DMS153 (cell line): ENCODE data around the gene SYT11.
A peak's percentile ranks its signal among the peaks of the same experiment; 100 is the strongest.
"Not testable (repeated sequence)": the region's sequence is repeated elsewhere in the genome, so short reads cannot be mapped to it uniquely, and the experiment has no call there.

Source experiments
- DNase-seq: peaks from one replicate; lab custom pipeline; 2025; lab: John Stamatoyannopoulos, UW

SYT11 gene, protein sequence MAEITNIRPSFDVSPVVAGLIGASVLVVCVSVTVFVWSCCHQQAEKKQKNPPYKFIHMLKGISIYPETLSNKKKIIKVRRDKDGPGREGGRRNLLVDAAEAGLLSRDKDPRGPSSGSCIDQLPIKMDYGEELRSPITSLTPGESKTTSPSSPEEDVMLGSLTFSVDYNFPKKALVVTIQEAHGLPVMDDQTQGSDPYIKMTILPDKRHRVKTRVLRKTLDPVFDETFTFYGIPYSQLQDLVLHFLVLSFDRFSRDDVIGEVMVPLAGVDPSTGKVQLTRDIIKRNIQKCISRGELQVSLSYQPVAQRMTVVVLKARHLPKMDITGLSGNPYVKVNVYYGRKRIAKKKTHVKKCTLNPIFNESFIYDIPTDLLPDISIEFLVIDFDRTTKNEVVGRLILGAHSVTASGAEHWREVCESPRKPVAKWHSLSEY

GRCh38 chr1:155859234-155859829, at the start of gene SYT11:
SYT11 (plus strand) TSS chr1:155859567; CDS start chr1:155859762, 195 bp downstream.
- DNase-seq, result peak; percentile 99

GRCh38 chr1:155812878-155813277, 46.5 kb upstream of the SYT11 start:
- DNase-seq, result no peak

DNA sequence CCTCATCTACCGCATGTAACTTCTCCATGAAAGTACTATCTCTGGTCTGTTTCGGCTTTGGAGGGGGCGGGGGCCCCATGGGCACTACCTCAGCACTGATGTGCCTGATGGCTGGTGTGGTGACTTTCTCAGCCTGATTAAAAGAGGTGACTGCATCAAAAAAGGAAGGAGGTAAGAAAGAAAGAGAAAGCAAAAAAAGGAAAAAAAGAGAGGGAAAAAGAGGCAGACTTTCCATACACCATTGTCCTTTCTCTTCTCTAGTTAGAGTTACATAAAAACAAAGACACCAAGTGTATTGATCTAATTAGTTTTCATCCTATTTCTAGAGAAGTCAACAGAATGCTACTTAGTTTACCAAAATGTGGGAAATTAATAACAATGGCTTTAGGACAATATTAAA, 45.7 kb upstream of the SYT11 start:
- DNase-seq, result no peak

- no peak for DNase-seq
Observed at GRCh38 chr1:155816351-155816750, 43.0 kb upstream of the SYT11 start.

DNA sequence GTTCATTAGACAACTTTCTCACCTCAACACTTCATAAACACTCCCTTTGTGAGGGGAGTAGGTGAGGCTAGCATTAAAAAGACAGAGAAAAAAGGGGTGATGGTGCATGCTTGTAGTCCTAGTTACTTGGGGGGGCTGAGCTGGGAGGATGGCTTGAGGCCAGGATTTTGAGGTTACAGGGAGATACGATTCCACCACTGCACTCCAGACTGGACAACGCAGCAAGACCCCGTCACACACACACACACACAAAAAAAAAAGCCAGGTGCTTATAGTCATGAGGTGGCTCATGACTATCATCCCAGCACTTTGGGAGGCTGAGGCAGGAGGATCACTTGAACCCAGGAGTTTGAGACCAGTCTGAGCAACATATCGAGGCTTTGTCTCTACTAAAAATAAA, 31.9 kb upstream of the SYT11 start:
- no peak for DNase-seq

GRCh38 chr1:155831279-155831976, 27.9 kb upstream of the SYT11 start:
- no peak for DNase-seq

DNA sequence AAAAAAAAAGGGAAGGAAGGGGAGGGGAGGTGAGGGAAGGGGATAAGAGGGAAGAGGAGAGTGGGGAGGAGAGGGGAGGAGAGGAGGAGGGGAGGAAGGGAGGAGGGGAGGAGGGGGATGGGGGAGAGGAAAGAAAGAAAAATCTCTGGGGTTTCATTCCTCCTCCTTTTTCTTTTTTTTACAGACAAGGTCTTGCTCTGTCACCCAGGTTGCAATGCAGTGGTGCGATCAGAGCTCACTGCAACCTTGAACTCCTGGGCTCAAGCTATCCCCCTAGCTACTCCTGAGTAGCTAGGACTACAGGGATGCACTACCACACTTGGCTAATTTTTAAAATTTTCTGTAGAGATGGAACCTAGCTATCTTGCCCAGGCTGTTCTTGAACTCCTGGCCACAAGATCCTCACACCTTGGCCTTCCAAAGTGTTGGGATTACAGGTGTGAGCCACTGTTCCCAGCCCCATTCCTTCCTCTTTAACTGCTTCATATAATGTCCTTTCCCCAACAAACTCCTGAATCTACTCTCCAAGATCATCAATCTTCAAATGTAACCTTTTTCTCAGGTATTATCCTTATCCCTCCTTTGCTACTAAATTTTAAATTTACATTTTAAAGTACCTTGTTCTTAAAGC, 25.6 kb upstream of the SYT11 start:
- DNase-seq, result no peak

GRCh38 chr1:155834296-155834926, 25.0 kb upstream of the SYT11 start:
- DNase-seq, result no peak

GRCh38 chr1:155834927-155835399, 24.4 kb upstream of the SYT11 start:
- not testable (repeated sequence) for DNase-seq

DNA sequence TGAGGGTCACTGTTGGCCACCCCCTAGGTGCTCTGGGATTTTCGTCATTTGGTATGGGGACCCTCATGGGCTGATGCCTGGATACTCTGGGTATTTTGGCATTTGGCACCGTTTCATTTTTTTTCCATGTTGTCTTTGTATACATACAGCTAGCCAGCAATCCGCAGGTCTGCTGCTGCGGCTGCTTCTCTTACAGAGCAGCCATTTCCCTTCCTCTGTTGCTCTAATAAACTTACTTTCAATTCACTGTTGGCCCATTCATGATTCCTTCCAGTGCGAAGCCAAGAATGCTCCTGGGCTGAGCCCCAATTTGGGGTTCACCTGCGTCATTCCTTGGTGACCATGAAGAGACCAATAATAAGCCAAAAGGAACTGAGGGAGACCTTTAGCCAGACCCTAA, 23.8 kb upstream of the SYT11 start:
- no peak for DNase-seq

DNA sequence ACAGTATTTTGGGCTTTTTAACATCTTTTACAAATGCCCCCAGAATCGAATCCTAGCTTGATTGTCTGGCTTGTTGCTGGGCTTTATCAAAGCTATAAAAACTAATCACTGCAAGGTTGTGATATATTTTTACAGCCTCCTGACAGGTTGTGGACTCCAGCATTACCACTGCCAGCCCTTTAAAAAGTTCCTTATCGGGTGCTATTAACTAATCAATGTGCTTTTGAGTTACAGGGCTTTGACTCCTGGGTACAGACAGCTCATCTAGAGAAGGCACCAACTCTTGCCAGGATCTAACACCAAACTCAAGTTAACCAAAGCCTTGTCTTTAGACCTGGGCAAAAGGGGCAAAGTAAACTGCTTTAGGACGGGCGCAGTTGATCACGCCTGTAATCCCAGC, 19.0 kb upstream of the SYT11 start:
- no peak for DNase-seq

DNA sequence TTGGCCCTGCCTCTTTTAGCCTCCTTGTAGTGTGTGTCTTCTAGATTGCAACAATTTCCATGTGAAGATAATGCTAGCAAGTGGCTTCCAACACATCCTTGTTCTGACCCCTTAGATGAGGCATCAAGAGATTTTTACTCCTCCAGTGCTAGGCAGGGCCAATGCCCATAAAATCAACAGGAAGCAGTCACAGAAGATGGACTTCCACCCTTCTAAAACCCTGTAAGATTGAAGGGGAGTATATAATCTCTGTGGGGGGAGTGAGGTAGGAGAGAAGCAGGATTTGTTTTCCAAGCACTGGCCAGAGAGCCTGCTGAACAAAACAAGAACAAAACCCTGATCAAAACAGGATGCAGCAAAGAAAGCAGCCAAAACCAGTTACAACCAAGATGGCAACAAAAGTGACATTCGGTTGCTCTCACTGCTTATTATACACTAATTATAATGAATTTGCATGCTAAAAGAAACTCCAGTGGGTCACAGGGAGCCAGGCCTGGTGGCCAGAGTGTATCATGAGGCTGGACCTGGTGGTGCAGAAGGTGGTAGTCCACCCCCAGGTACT, 14.4 kb upstream of the SYT11 start:
- DNase-seq, result no peak

- DNase-seq, result no peak
Observed at GRCh38 chr1:155847823-155848529, 11.4 kb upstream of the SYT11 start.

DNA sequence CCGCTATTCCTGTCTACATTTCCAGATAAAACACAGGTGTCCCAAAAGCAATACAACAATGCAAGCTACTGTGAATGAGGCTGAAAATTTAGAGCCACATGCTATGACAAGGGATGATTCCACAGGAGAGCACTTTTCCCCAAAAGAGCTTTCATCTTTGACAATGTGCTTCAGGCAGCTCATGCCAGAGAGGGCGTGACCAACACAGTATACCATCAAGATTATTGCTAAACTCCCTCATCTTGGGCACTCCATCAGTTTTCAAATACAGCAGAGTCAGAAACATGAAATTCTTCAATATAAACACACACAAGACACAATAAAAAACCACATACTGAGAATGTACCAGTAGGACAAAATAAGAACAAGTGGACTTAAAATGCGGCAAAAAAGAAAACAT, 9.0 kb upstream of the SYT11 start:
- DNase-seq, result no peak

GRCh38 chr1:155856257-155856974, 3.0 kb upstream of the SYT11 start:
- DNase-seq, result no peak

- DNase-seq, result peak; percentile 94
Observed at GRCh38 chr1:155856975-155857930, 2.1 kb upstream of the SYT11 start, which contains the start of gene GON4L. GON4L (minus strand) TSS chr1:155857214; CDS start chr1:155853780, 3,434 bp downstream.

DNA sequence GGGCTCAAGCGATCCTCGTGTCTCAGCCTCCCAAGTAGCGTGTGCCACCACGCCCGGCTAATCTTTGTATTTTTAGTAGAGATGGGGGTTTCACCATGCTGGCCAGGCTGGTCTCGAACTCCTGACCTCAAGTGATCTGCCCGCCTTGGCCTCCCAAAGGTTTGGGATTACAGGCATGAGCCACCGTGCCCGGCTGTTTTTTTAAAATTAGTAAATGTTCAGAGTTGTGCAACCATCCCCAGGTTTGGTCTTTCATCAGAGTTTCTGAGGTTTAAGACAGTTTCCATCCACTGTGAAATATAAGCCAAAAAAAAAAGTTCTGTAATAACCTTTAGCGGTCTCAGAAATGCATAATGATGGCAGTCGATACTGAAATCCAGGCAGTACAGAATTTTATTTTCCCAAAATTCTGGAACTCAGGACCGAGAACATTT, 550 bp upstream of the SYT11 start:
- no peak for DNase-seq

GRCh38 chr1:155859881-155860871, 809 bp downstream of the SYT11 start:
- DNase-seq, result peak; percentile 90
